Lung (tissue), 12 donors: ENCODE measurements around the gene HCRTR1. TPM values are rescaled to one million over a fixed set of nuclear protein-coding genes. Genes with fewer than 3 reads are reported as not detected.
A peak's percentile ranks its signal among the peaks of the same experiment; 100 is the strongest.

Experiments used
- ATAC-seq: fragments of 200-7000 bp; cut with Tn5 transposase; one replicate; pipeline ENCODE4 v1.9.1; 2020; ENCODE audit warnings: moderate number of reproducible peaks; ENCODE audit not compliant: insufficient read depth, low FRiP score
- DNase-seq, 3 donors: peaks; one replicate each; pipeline ENCODE4 v3.0.0-alpha.2; 2013 to 2017
- H3K27ac ChIP-seq, 2 donors: one replicate each; pipeline ENCODE4 v1.5.1; 2013; ENCODE audit warnings: mild to moderate bottlenecking in 2 of 2, moderate library complexity in 2 of 2, control low read depth in 1 of 2, inconsistent platforms in 1 of 2, low read depth in 1 of 2, low read length in 1 of 2
- H3K27me3 ChIP-seq, 3 donors: one replicate each; pipeline ENCODE4 v1.5.1; 2013; ENCODE audit warnings: low read length in 2 of 3; ENCODE audit not compliant: control insufficient read depth in 3 of 3, insufficient read depth in 3 of 3
- H3K36me3 ChIP-seq, 4 donors: one replicate each; pipeline ENCODE4 v1.5.1; 2013; ENCODE audit warnings: low read length in 4 of 4, mild to moderate bottlenecking in 1 of 4, moderate library complexity in 1 of 4; ENCODE audit not compliant: control insufficient read depth in 4 of 4, insufficient read depth in 4 of 4
- H3K4me1 ChIP-seq, 5 donors: one replicate each; pipeline ENCODE4 v1.5.1; 2013; ENCODE audit warnings: low read length in 5 of 5, mild to moderate bottlenecking in 2 of 5, moderate library complexity in 1 of 5; ENCODE audit not compliant: control insufficient read depth in 5 of 5, insufficient read depth in 5 of 5
- H3K4me3 ChIP-seq: one replicate; pipeline ENCODE4 v1.5.1; 2013; ENCODE audit warnings: mild to moderate bottlenecking, control low read depth, moderate library complexity
- H3K9ac ChIP-seq, 2 donors: one replicate each; pipeline ENCODE4 v1.5.1; 2013; ENCODE audit warnings: low read length in 2 of 2, control low read depth in 1 of 2; ENCODE audit not compliant: insufficient read depth in 1 of 2
- H3K9me3 ChIP-seq, 4 donors: one replicate each; pipeline ENCODE4 v1.5.1; 2013; ENCODE audit warnings: low read length in 3 of 4, mild to moderate bottlenecking in 1 of 4, moderate library complexity in 1 of 4; ENCODE audit not compliant: control insufficient read depth in 4 of 4, insufficient read depth in 3 of 4
- CTCF ChIP-seq: IDR thresholded peaks from 2 replicates; pipeline ENCODE4 v1.5.1; 2012; ENCODE audit warnings: mild to moderate bottlenecking; ENCODE audit errors: control extremely low read depth, extremely low read depth
- WGBS, 2 donors: extraction: QIAGEN DNeasy Blood & Tissue Kit; methylation state at CpG; one replicate each; pipeline ENCODE4 v1.1.7; 2013; 5-methylcytosine and 5-hydroxymethylcytosine counted together
- polyA plus RNA-seq, 2 donors: library from polyadenylated mRNA; stranded (reverse); fragments of 200-250 nt; gene quantifications; one replicate each; pipeline ENCODE4 v1.2.1, GENCODE V29; 2013
- total RNA-seq, 2 donors: library from RNA; depleted of rRNA in 1 of 2; stranded (reverse); fragments of >200 nt in 1 of 2; gene quantifications; one replicate each; pipeline ENCODE4 v1.2.1, GENCODE V29; 2014 to 2021
- donor health status: control.
- donor health status: control.
- donor health status: Bipolar disorder and iron deficiency.
- donor health status: healthy.
- donor health status: DM: yes; HTN: yes; CAD: no.

HCRTR1 gene
- total and polyA plus RNA-seq, 4 donors: 0.08 to 0.14 TPM; not detected in 2

GRCh38 chr1:31574749-31575368, 42.6 kb upstream of the HCRTR1 start:
- H3K4me1 ChIP-seq: peaks cover 3 to 27% (median 24%) of the 10 kb centered on the region in 5 donors
- no peak overlapping the region for H3K4me3 ChIP-seq
- DNase-seq (no peak), ATAC-seq (no peak)
- no peaks in the 10 kb centered on the region for H3K9me3 ChIP-seq
- H3K27ac ChIP-seq: peak overlapping the region; percentile 87 to 93
- 55 to 60% methylated on average over 10 of the region's 10 CpGs for WGBS, 2 donors
- peaks cover 0 to 3% (median 0%) of the 10 kb centered on the region in 4 donors for H3K36me3 ChIP-seq
- no peak overlapping the region for H3K9ac ChIP-seq
- no peak for TF ChIP-seq CTCF
- H3K27me3 ChIP-seq: no peaks in the 10 kb centered on the region

GRCh38 chr1:31575369-31576140, 41.9 kb upstream of the HCRTR1 start:
- Histone ChIP-seq H3K9me3 (no peaks in the 10 kb centered on the region), H3K27ac (peak overlapping the region; percentile 87 to 93), H3K9ac (no peak overlapping the region), H3K36me3 (peaks cover 0 to 3% (median 0%) of the 10 kb centered on the region in 4 donors), H3K27me3 (no peaks in the 10 kb centered on the region), H3K4me3 (no peak overlapping the region), H3K4me1 (peaks cover 5 to 32% (median 27%) of the 10 kb centered on the region in 5 donors)
- ATAC-seq (no peak), DNase-seq (peak in 2 of 3 donors; percentile 66 to 67)
- 63 to 71% methylated on average over 11 of the region's 11 CpGs for WGBS, 2 donors
- TF ChIP-seq CTCF: no peak

- no peaks in the 10 kb centered on the region for H3K27me3 ChIP-seq
- H3K9ac ChIP-seq: peak within 1 kb of the TSS; percentile 19 to 62
- peaks cover 0 to 3% (median 0%) of the 10 kb centered on the region in 4 donors for H3K36me3 ChIP-seq
- whole genome bisulfite sequencing, 2 donors: 5% methylated on average over 23 to 25 of the region's 25 CpGs
- no peak for TF ChIP-seq CTCF
- peak within 1 kb of the TSS; percentile 69 for H3K4me3 ChIP-seq
- H3K27ac ChIP-seq: peak within 1 kb of the TSS; percentile 87 to 93
- H3K9me3 ChIP-seq: no peaks in the 10 kb centered on the region
- ATAC-seq: peak; percentile 61
- DNase-seq: peak; percentile 46 to 69 (median 66)
- H3K4me1 ChIP-seq: peaks cover 7 to 37% (median 28%) of the 10 kb centered on the region in 5 donors
Observed at GRCh38 chr1:31576201-31576669, 41.3 kb upstream of the HCRTR1 start, which contains the start of gene TINAGL1. TINAGL1 (plus strand) TSS chr1:31576515; CDS start chr1:31577149, 634 bp downstream.
